T follicular helper cell (primary cell): ENCODE results near the gene SPATA24.
"Not testable (repeated sequence)": the region's sequence is repeated elsewhere in the genome, so short reads cannot be mapped to it uniquely, and the experiment has no call there.

Experiments used
- DNase-seq: peaks from one replicate; pipeline ENCODE4 v3.0.0-alpha.2; 2020; ENCODE audit warnings: low read depth

SPATA24 gene

GRCh38 chr5:139417214-139417613 is 13.3 kb upstream of the SPATA24 start:
- DNase-seq, result no peak

- DNase-seq, result no peak
Measured at GRCh38 chr5:139416651-139417050, 12.8 kb upstream of the SPATA24 start.

- no peak for DNase-seq
Measured at GRCh38 chr5:139415869-139416268, 12.0 kb upstream of the SPATA24 start.

GRCh38 chr5:139415221-139415861 is 11.5 kb upstream of the SPATA24 start:
- DNase-seq, result no peak

- DNase-seq, result no peak
Measured at GRCh38 chr5:139414581-139415130, 10.8 kb upstream of the SPATA24 start.

GRCh38 chr5:139413963-139414362 is 10.1 kb upstream of the SPATA24 start:
- no peak for DNase-seq

- no peak for DNase-seq
Measured at GRCh38 chr5:139413153-139413552, 9.3 kb upstream of the SPATA24 start.

- no peak for DNase-seq
Measured at GRCh38 chr5:139410993-139411828, 7.3 kb upstream of the SPATA24 start.

- no peak for DNase-seq
Measured at GRCh38 chr5:139410121-139410992, 6.5 kb upstream of the SPATA24 start.

GRCh38 chr5:139409116-139409515 is 5.2 kb upstream of the SPATA24 start:
- DNase-seq, result not testable (repeated sequence)

GRCh38 chr5:139408191-139408590 is 4.3 kb upstream of the SPATA24 start:
- DNase-seq, result no peak

GRCh38 chr5:139407517-139407916 is 3.6 kb upstream of the SPATA24 start:
- DNase-seq, result no peak

GRCh38 chr5:139406963-139407362 is 3.1 kb upstream of the SPATA24 start:
- no peak for DNase-seq

GRCh38 chr5:139404484-139404840 is 573 bp upstream of the SPATA24 start:
- DNase-seq, result no peak

- no peak for DNase-seq
Measured at GRCh38 chr5:139403418-139403786, 487 bp downstream of the SPATA24 start.

GRCh38 chr5:139402561-139403158 is 1.2 kb downstream of the SPATA24 start:
- DNase-seq, result no peak

GRCh38 chr5:139401546-139401945 is 2.3 kb downstream of the SPATA24 start:
- DNase-seq, result no peak

- no peak for DNase-seq
Measured at GRCh38 chr5:139399501-139400121, 4.3 kb downstream of the SPATA24 start.

GRCh38 chr5:139397921-139398320 is 6.0 kb downstream of the SPATA24 start:
- no peak for DNase-seq

- DNase-seq, result no peak
Measured at GRCh38 chr5:139396691-139397090, 7.2 kb downstream of the SPATA24 start.

GRCh38 chr5:139395844-139396640 is 7.8 kb downstream of the SPATA24 start:
- no peak for DNase-seq
